Inferior parietal cortex (tissue), 1 donor: ENCODE measurements around the gene MCM5.
"Not testable (repeated sequence)": the region's sequence is repeated elsewhere in the genome, so short reads cannot be mapped to it uniquely, and the experiment has no call there.

ENCODE experiments used
- DNase-seq: peaks from one replicate; pipeline ENCODE4 v3.0.0-alpha.2; 2016; ENCODE audit errors: extremely low spot score

MCM5 gene

DNA sequence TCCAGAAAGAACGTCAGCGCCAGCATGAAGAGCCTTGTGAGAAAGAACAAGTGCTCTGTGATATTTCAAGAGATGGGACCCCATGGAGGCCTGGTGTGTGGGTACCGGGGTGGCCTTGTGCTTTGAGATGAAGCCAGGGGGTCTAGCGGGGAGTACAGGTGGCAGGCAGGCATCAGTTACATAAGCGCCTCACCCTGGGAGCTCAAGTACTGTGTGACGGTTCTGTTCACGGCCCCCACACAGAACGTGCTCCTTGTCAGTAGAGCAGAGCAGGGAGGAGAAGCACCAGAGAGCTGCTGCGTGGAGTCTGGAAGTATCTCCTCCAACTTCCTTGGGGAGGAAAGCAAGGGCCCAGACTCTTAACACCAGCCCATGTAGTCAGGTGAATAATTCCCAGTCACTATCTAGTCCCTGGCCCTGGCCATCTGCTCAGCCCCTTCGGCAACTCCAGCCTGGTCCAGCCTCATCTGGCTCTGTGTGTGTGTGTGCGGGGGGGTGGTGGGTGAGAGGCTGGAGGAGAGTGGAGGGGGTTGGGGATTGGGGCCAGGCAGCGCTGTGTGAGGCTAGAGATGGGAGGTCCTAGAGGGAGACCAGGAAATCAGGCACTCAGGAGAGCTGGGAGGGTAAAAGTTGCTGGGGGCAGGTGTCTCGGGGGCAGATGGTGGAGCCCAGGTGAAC is 32.4 kb downstream of the MCM5 start:
- DNase-seq, result no peak

- DNase-seq, result no peak
Measured at GRCh38 chr22:35434061-35434710, 34.2 kb downstream of the MCM5 start.

- DNase-seq, result no peak
Measured at GRCh38 chr22:35435201-35435740, 35.3 kb downstream of the MCM5 start.

GRCh38 chr22:35436421-35436820 is 36.5 kb downstream of the MCM5 start:
- no peak for DNase-seq

- no peak for DNase-seq
Measured at GRCh38 chr22:35437049-35437448, 37.1 kb downstream of the MCM5 start.

GRCh38 chr22:35438673-35439364 is 38.9 kb downstream of the MCM5 start:
- not testable (repeated sequence) for DNase-seq

- no peak for DNase-seq
Measured at GRCh38 chr22:35439365-35439717, 39.4 kb downstream of the MCM5 start.

DNA sequence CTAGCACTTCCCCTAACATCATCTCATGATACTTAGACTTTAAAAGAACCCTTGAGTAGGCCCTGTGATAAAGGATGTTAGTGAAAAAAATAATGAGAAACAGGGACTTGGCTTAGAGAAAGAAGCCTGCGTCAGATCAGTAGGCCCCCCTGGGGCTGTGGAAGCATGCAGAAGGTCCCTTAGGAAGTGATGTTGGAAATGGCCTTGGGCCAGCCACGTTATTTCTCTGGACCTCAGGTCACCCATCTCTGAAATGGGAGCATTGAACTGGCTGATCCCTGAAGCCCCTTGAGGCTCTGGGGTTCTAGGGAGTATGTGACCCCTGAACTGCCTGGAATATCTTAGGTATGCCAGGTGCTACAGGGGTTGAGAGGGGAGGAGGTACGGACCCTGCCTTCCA is 40.2 kb downstream of the MCM5 start:
- DNase-seq, result no peak

DNA sequence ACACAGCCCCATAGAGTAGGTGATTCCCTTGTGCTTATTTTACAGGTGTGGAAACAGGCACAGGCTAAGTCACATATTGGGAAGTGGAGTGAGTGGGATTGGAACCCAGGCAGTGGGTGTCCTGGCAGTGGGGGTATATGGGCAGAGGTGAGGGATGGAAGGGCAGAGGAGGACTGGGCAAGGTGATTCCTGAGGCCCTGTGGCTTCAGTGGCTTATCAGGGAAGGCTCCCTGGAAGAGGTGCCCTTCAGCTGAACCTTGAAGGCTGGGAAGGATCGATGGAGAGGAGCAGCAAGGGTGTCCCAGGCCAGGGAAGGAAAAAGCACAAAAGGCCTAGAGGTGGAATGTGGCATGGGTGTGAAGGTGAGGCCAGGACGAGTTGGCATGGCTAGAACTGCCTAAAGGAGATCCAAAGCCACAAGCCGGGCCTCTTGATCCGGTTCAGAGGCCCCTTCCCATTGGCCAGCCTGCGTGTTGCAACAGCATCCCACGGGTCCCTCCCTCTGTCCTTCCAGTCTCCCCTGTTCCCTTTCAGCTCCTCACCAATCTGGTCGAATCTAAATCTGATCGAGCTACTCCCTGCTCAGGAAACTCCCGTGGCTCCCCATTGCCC is 41.7 kb downstream of the MCM5 start:
- DNase-seq, result no peak

GRCh38 chr22:35442471-35442870 is 42.5 kb downstream of the MCM5 start:
- DNase-seq, result no peak

DNA sequence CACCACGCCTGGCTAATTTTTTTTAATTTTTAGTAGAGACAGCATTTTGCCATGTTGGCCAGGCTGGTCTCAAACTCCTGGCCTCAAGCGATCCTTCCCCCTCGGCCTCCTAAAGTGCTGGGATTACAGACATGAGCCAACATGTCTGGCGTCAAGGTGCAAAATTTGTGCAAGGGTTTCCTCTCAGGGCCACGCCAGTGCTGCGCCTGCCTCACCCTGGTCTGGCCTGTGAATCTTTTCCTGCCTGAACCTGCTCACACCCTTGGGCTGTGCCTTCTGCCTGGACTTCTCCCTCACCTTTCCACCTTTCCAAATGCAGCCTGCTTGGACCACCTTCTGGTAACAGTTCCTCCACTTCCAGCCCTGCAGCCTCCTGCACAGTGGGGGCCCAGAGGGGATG is 43.4 kb downstream of the MCM5 start:
- no peak for DNase-seq

DNA sequence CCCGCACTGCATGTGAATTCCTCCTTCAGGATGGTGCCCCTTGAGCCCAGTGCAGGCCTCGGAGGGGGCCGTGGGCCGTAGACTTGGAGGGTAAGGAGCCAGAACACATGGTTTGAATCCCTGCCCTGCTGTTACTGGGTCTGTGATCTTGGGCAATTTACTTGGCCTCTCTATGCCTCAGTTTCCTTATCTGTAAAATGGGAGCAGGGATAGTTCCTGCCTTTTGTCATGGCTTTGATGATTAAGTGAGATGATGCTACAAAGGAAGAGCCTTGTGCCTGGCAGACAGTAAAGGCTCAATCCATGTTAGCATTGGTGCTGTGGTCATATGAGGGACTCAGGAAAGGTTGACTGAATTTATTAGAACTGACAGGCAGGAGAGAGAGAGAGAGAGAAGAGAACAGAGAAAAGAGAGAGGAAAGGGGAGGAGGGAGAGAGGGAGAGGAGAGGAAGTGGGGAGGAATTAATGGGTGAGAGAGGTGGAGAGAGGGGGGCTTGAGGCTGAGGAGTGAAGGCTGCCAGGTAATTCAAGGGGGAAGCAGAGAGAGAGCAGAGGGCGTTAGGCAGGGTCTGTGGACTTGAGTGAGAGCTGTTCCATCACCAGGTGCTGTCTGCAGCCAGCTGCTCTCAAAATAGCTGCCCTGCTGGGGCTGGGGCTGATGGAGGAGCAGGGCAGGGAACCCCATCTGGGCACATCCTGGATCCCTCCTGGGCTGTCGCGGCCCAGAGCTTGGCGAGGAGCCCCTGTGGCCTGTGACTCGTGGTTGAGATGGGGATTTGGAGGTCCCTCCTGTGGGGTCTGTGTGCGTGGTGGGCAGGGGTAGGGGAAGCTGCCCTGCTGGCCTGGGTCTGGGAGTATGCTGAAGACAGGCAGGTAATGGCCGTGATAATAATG is 44.1 kb downstream of the MCM5 start:
- no peak for DNase-seq

- no peak for DNase-seq
Measured at GRCh38 chr22:35444685-35445399, 44.9 kb downstream of the MCM5 start.

DNA sequence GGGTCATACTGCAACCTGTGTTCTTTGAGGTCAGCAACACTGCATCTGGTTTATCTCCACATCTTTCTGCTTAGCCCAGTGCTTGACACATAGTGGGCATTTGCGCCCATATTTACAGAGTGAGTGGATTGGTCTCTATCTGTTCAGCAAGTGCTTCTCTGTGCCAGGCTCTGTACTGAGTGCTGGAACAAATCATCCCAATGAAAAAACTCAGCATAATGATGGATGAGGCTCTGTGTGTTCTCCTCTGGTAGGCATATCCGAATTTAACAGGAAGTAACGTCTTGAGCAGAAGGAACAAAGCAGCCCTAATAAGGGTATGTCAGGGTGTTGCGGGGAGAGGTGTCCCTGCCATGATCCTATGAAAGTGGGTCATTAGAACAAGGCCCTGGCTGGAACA is 46.0 kb downstream of the MCM5 start:
- DNase-seq, result no peak

- DNase-seq, result no peak
Measured at GRCh38 chr22:35446365-35446764, 46.4 kb downstream of the MCM5 start.

GRCh38 chr22:35448523-35448922 is 48.6 kb downstream of the MCM5 start:
- no peak for DNase-seq

DNA sequence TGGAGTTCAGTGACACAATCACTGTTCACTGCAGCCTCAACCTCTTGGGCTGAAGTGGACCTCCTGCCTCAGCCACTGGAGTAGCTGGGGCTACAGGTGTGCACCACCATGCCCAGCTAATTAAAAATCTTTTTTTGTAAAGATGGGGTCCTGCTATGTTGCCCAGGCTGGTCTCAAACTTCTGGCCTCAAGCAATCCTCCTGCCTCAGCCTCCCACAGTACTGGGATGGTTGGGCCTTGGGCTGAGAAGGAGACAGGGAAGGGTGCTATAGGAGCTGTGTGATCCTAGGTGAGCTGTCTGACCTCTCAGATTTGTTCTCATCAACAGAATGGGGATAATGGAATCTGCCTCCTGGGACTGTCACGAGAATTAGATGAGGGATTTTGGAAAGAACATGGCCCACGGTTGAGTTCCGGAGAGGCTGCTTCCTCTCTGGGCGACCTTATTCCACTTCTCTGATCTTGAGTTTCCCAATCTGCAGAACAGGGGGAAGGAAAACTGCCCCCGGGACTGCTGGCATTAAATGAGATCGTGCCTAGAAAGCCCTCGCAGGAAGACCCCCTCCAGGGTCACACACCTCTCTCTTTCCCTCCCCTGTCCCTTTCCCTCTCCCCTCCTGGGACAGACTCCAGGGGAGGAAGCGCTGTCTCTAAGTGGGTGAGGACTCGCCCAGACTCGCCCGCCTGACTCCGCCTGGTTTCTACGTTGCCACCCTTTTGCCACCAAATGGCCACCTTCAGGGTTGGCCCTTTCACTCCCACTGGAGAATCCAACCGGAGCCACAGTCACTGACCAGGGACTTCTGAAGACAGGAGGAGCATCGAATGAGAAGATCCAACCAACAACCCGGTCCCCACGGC is 50.1 kb downstream of the MCM5 start:
- DNase-seq, result no peak

DNA sequence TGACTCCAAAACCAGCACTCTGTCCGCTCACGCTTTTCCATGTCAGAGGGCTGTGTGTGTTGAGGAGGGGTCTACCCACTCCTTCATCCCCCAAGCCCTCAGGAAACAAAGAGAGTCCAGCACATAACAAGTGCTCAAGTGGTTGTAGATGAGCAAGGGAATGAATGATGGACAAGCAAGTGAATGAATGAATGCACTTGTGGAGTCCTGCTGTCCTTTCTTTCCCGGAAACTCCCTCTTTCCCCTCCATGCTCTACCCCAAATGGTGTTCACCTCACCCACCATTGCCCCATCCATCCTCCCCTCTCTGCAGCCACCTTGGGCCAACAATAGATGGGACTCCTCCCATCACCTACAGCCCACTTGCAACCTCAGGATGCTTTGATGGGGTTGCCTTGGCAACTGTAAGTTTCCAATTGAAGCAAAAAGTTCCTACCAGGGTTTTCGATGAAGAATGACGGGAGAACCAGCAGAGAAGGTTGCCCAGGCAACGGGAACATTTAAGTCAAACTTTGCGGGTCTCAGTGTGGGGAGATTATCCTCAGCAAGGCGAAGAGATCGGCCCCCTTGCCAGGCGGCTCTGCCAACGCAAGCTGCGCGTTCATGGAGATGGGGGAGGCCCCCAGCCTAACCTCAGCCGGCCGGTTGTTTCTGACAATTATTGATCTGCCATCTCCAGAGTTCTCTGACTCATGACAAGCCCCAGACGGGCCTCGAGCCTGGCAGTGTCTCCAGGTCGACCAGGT is 51.1 kb downstream of the MCM5 start:
- no peak for DNase-seq

- no peak for DNase-seq
Measured at GRCh38 chr22:35451592-35451991, 51.7 kb downstream of the MCM5 start.
